Esophagus squamous epithelium (tissue), 4 donors: Measurements from ENCODE around the gene RAPGEF3.

Experiments used
- POLR2A ChIP-seq, 4 donors: fragments of 450-650 bp; IDR thresholded peaks; one replicate each; pipeline ENCODE4 v1.6.1; 2017; ENCODE audit warnings: antibody characterized with exemption in 4 of 4, mild to moderate bottlenecking in 4 of 4, moderate library complexity in 3 of 4
- TF ChIP-seq, protein P1 (sequence below), 6 experiments: fragments of 450-650 bp in 4 of 6; fragments of 200-600 bp in 2 of 6; sonication (generic) in 2 of 6; IDR thresholded peaks; one replicate each; pipeline ENCODE4 v1.5.1; 2016 to 2019; ENCODE audit warnings: antibody characterized with exemption in 6 of 6, mild to moderate bottlenecking in 4 of 6, moderate library complexity in 4 of 6

DNA sequence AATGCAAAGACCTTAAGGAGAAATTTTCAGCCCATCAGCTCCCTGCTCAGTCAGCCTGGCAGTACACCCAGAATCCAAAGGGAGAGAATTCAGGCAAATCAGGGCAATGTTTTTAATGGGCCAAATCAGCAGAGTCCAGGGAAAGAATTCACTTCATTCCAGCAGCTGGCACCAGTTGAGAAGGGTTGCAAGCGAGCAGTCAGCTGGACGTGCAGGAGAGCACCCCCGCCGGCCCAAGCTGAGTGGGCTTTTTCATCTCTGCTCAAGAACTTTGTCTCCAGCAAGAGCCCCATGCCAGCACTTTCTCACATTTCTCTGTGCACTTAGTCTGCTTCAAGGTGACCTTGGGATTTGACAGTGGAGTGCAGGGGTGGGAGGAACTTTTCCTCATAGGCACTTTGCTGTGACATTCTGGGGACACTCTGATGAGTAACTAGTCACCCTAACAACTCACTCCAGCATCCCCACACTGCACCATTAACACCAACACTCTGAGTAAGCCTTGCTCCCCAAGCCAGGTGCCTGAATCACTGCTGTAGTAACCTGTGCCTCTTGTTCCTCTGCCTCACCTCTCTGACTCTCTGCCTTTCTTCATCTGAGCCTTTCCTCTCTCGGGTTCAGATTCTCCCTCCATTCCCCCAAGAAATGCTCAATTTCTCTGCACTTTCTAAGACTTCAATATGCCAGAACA is 35.6 kb downstream of the RAPGEF3 start:
- TF ChIP-seq POLR2A (IDR thresholded peaks at IDR 0.05), result no peak
- TF ChIP-seq, protein P1, sequence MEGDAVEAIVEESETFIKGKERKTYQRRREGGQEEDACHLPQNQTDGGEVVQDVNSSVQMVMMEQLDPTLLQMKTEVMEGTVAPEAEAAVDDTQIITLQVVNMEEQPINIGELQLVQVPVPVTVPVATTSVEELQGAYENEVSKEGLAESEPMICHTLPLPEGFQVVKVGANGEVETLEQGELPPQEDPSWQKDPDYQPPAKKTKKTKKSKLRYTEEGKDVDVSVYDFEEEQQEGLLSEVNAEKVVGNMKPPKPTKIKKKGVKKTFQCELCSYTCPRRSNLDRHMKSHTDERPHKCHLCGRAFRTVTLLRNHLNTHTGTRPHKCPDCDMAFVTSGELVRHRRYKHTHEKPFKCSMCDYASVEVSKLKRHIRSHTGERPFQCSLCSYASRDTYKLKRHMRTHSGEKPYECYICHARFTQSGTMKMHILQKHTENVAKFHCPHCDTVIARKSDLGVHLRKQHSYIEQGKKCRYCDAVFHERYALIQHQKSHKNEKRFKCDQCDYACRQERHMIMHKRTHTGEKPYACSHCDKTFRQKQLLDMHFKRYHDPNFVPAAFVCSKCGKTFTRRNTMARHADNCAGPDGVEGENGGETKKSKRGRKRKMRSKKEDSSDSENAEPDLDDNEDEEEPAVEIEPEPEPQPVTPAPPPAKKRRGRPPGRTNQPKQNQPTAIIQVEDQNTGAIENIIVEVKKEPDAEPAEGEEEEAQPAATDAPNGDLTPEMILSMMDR (IDR thresholded peaks at IDR 0.05), result no peak
